Nephron (organoid): Measurements from ENCODE around the gene NCAPH2.

Source experiments
- H3K27ac Mint-ChIP-seq, 3 experiments: 2 replicates each; pipeline ENCODE4 v1.8.0; 2020; ENCODE audit warnings: mixed read lengths in 3 of 3, mild to moderate bottlenecking in 2 of 3, moderate library complexity in 1 of 3
- H3K27me3 Mint-ChIP-seq: 2 replicates; pipeline ENCODE4 v1.8.0; 2021; ENCODE audit warnings: low read depth, mild to moderate bottlenecking, moderate library complexity, mixed read lengths
- H3K36me3 Mint-ChIP-seq: 2 replicates; pipeline ENCODE4 v1.8.0; 2020; ENCODE audit warnings: low read depth, mixed read lengths
- H3K4me1 Mint-ChIP-seq: 2 replicates; pipeline ENCODE4 v1.8.0; 2020; ENCODE audit warnings: mixed read lengths
- H3K4me3 Mint-ChIP-seq, 3 experiments: 2 replicates each; pipeline ENCODE4 v1.8.0; 2020; ENCODE audit warnings: mild to moderate bottlenecking in 3 of 3, mixed read lengths in 3 of 3, moderate library complexity in 2 of 3
- H3K9me3 Mint-ChIP-seq: 2 replicates; pipeline ENCODE4 v1.8.0; 2020; ENCODE audit warnings: mixed read lengths
- CTCF ChIP-seq, 3 experiments: fragments of 200-600 bp; sonication (generic); IDR thresholded peaks; one replicate each; pipeline ENCODE4 v1.5.0; 2021; ENCODE audit warnings: antibody characterized with exemption in 3 of 3; ENCODE audit not compliant: unreplicated experiment in 3 of 3

NCAPH2 gene

DNA sequence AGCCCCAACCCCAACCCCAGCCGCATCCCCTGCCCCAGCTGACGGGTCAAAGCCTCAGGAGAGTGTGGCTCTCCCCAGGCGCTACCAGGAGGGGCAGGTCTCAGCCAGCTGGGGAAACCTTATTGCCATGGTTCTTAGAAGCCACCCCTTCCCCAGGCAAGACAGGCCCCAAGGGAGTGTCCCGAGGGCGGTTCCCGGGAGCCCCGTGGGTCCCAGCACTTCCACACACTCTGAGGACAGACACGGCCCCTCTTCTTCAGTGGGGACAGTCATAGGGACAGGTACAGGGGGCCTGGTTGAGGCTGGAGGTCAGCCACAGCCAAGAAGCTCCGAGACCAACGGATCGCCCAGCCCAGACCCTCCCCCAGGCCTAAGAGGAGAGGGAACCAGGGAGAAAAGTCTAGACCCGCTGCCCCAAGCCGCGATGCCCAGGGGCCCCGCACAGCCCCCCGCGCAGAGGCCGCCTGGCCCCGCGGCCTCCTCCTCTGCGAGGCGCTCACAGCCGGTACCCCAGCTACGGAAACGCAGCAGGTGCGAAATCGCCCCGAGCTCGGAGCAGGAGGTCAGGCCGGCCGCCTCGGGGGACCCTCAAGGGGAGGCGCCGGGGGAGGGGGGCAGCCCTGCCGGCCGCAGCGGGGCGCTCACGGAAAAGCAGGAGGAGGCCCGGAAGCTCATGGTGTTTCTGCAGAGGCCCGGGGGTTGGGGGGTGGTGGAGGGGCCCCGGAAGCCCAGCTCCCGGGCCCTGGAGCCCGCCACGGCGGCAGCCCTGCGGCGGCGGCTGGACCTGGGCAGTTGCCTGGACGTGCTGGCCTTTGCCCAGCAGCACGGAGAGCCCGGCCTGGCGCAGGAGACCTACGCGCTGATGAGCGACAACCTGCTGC, 40.3 kb downstream of the NCAPH2 start:
- H3K27me3 Mint-ChIP-seq = peaks cover 4% of the 10 kb centered on the region
- no peak overlapping the region for H3K27ac Mint-ChIP-seq
- no peaks in the 10 kb centered on the region for H3K36me3 Mint-ChIP-seq
- no peak for TF ChIP-seq CTCF (IDR thresholded peaks at IDR 0.05; ENCODE audit: unreplicated experiment in 3 of 3)
- no peak overlapping the region for H3K4me3 Mint-ChIP-seq
- H3K9me3 Mint-ChIP-seq = no peaks in the 10 kb centered on the region
- H3K4me1 Mint-ChIP-seq = no peaks in the 10 kb centered on the region

GRCh38 chr22:50548921-50549790, 41.1 kb downstream of the NCAPH2 start:
- Mint-ChIP-seq H3K4me3 (no peak overlapping the region), H3K9me3 (no peaks in the 10 kb centered on the region), H3K27me3 (peaks cover 4% of the 10 kb centered on the region), H3K27ac (no peak overlapping the region), H3K36me3 (no peaks in the 10 kb centered on the region), H3K4me1 (no peaks in the 10 kb centered on the region)
- no peak for TF ChIP-seq CTCF (IDR thresholded peaks at IDR 0.05; ENCODE audit: unreplicated experiment in 3 of 3)

DNA sequence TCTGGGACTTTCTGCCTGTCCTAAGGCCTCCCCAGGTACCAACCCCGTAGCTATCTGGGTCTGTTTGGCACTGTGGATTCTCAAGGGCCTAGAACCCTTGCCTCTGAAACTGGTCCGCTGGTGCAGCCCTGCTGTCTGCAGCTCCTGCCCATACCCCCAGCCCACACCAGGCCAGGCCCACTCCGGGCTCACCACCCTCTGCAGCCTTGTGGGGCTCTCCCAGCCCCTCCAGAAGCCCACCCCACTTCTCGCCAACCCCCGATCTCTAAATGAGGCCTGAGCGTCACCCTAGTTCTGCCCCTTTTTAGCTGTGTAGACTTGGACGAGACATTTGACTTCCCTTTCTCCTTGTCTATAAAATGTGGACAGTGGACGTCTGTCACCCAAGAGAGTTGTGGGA, 42.4 kb downstream of the NCAPH2 start:
- H3K36me3 Mint-ChIP-seq = no peaks in the 10 kb centered on the region
- peak overlapping the region in 1 of 3 experiments; percentile 35 for H3K27ac Mint-ChIP-seq
- no peaks in the 10 kb centered on the region for H3K9me3 Mint-ChIP-seq
- H3K27me3 Mint-ChIP-seq = peaks cover 3% of the 10 kb centered on the region
- no peak overlapping the region for H3K4me3 Mint-ChIP-seq
- TF ChIP-seq CTCF (IDR thresholded peaks at IDR 0.05; ENCODE audit: unreplicated experiment in 3 of 3) = no peak
- no peaks in the 10 kb centered on the region for H3K4me1 Mint-ChIP-seq

GRCh38 chr22:50551160-50551752, 43.2 kb downstream of the NCAPH2 start:
- H3K4me3 Mint-ChIP-seq = no peak overlapping the region
- no peaks in the 10 kb centered on the region for H3K4me1 Mint-ChIP-seq
- no peak overlapping the region for H3K27ac Mint-ChIP-seq
- H3K9me3 Mint-ChIP-seq = no peaks in the 10 kb centered on the region
- TF ChIP-seq CTCF (IDR thresholded peaks at IDR 0.05; ENCODE audit: unreplicated experiment in 3 of 3) = no peak
- no peaks in the 10 kb centered on the region for H3K36me3 Mint-ChIP-seq
- peaks cover 9% of the 10 kb centered on the region for H3K27me3 Mint-ChIP-seq

DNA sequence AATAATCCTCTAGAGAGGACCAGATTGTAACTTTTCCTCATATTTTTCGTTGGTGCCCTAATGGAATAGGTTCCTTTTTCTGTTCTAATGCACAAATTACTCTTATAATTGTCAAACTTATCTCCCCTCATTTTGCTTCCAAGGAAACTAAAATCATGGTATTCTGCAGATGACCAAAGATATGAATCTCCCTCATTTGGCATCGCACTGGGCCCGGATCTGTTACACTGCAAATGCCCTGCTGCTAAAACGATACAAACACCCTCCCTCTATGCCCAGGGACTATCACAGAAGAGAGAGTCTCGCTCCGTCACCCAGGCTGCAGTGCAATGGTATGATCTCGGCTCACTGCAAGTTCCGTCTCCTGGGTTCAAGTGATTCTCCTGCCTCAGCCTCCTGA, 45.3 kb downstream of the NCAPH2 start:
- no peak for TF ChIP-seq CTCF (IDR thresholded peaks at IDR 0.05; ENCODE audit: unreplicated experiment in 3 of 3)
- Mint-ChIP-seq H3K27ac (no peak overlapping the region), H3K9me3 (no peaks in the 10 kb centered on the region), H3K4me1 (no peaks in the 10 kb centered on the region), H3K27me3 (peaks cover 10% of the 10 kb centered on the region), H3K36me3 (no peaks in the 10 kb centered on the region), H3K4me3 (no peak overlapping the region)
